A549 (cell line): ENCODE results near the gene NTRK3. TPM values are rescaled to one million over a fixed set of nuclear protein-coding genes. Genes with fewer than 3 reads are reported as not detected.

Experiments
- ATAC-seq, 2 experiments: fragments of 200-7000 bp in 1 of 2; fragments of >200 bp in 1 of 2; cut with Nextera tagmentation in 1 of 2; cut with Tn5 transposase in 1 of 2; 3 replicates each; pipeline versions ENCODE4 v1.8.0 to v1.9.1; 2018 to 2020; ENCODE audit warnings: mild to moderate bottlenecking in 1 of 2, moderate library complexity in 1 of 2
- CTCF ChIA-PET: fragments of 300-600 bp; sonication (Branson Sonifier 250); formaldehyde crosslinking; extraction: SDS; loops from one replicate; lab custom pipeline; 2021; ENCODE audit warnings: antibody characterized with exemption, inconsistent platforms; lab: Yijun Ruan, JAX
- POLR2A ChIA-PET: fragments of 350-600 bp; formaldehyde crosslinking; extraction: SDS; loops from one replicate; lab custom pipeline; 2021; ENCODE audit warnings: antibody characterized with exemption, inconsistent platforms; lab: Yijun Ruan, JAX
- DNase-seq, 2 experiments: peaks; one replicate each; pipeline versions ENCODE4 v3.0.0 to v3.0.0-alpha.2; 2011 to 2016; ENCODE audit warnings: low read depth in 1 of 2, low spot score in 1 of 2
- FAIRE-seq: peaks from 2 replicates; lab custom pipeline; 2011; peaks lifted over from hg19 to GRCh38; lab: Jason Lieb, UNC
- H3K27ac ChIP-seq, 2 experiments: fragments of >200 bp; sonication (Bioruptor Twin); formaldehyde crosslinking; 3 replicates each; pipeline ENCODE4 v1.5.1; 2016 to 2017
- H3K4me1 ChIP-seq: fragments of >200 bp; sonication (Bioruptor Twin); formaldehyde crosslinking; 3 replicates; pipeline ENCODE4 v1.6.1; 2016
- H3K4me2 ChIP-seq: fragments of >200 bp; sonication (Bioruptor Twin); formaldehyde crosslinking; 3 replicates; pipeline ENCODE4 v1.6.1; 2016
- H3K4me3 ChIP-seq: fragments of >200 bp; sonication (Bioruptor Twin); formaldehyde crosslinking; 3 replicates; pipeline ENCODE4 v1.5.1; 2016
- H3K9me3 ChIP-seq: fragments of >200 bp; sonication (Bioruptor Twin); formaldehyde crosslinking; 3 replicates; pipeline ENCODE4 v1.6.1; 2016
- BHLHE40 ChIP-seq: IDR thresholded peaks from 2 replicates; pipeline ENCODE4 v1.6.1; 2012; ENCODE audit warnings: low read depth, low read length, inconsistent platforms
- CHD2 ChIP-seq: fragments of 150-350 bp; IDR thresholded peaks from 2 replicates; pipeline ENCODE4 v1.6.1; 2014; ENCODE audit warnings: low read length; ENCODE audit not compliant: partially characterized antibody
- EHMT2 ChIP-seq: fragments of 200-600 bp; sonication (generic); IDR thresholded peaks from 2 replicates; pipeline ENCODE4 v1.6.1; 2016; ENCODE audit warnings: antibody characterized with exemption, low read depth, mild to moderate bottlenecking, moderate library complexity
- ESRRA ChIP-seq: fragments of 150-350 bp; IDR thresholded peaks from 2 replicates; pipeline ENCODE4 v1.6.1; 2014; ENCODE audit warnings: mild to moderate bottlenecking, low read length, borderline replicate concordance
- FOSL2 ChIP-seq, 2 experiments: fragments of 450-650 bp in 1 of 2; fragments of >200 bp in 1 of 2; sonication (Bioruptor Twin) in 1 of 2; formaldehyde crosslinking; IDR thresholded peaks; 2 replicates each; pipeline versions ENCODE4 v1.5.0 to v1.6.1; 2016 to 2020; ENCODE audit warnings: mild to moderate bottlenecking in 1 of 2, moderate library complexity in 1 of 2
- HOXA7 ChIP-seq: fragments of 250-450 bp; sonication (Bioruptor Pico); IDR thresholded peaks from 2 replicates; pipeline ENCODE4 v1.5.0; 2020; ENCODE audit warnings: mild to moderate bottlenecking, moderate library complexity
- HOXB13 ChIP-seq: fragments of 250-450 bp; sonication (Bioruptor Pico); IDR thresholded peaks from 2 replicates; pipeline ENCODE4 v1.5.0; 2020; ENCODE audit warnings: low read depth, mild to moderate bottlenecking, moderate library complexity
- JUN ChIP-seq, 2 experiments: fragments of >200 bp; sonication (Bioruptor Twin); formaldehyde crosslinking; IDR thresholded peaks; 2 replicates in 1 of 2; 3 replicates in 1 of 2; pipeline ENCODE4 v1.6.1; 2016 to 2017
- NFE2L2 ChIP-seq: fragments of 150-350 bp; conservative IDR thresholded peaks from 2 replicates; pipeline ENCODE4 v1.6.1; 2014; ENCODE audit warnings: low read length
- POLR2A ChIP-seq: IDR thresholded peaks from 2 replicates; pipeline ENCODE4 v1.6.1; 2012; ENCODE audit warnings: mild to moderate bottlenecking, low read length
- POLR2AphosphoS2 ChIP-seq: conservative IDR thresholded peaks from 2 replicates; pipeline ENCODE4 v1.6.1; 2012; ENCODE audit warnings: low read length, improper control_type of control experiment, inconsistent platforms
- RARB ChIP-seq: fragments of 250-450 bp; sonication (Bioruptor Pico); IDR thresholded peaks from 2 replicates; pipeline ENCODE4 v1.8.0; 2021; ENCODE audit warnings: mild to moderate bottlenecking, moderate library complexity
- RFX5 ChIP-seq: fragments of 450-650 bp; IDR thresholded peaks from 2 replicates; pipeline ENCODE4 v1.7.1; 2014; ENCODE audit warnings: antibody characterized with exemption, mild to moderate bottlenecking, moderate library complexity
- TFCP2L1 ChIP-seq: fragments of 250-450 bp; sonication (Bioruptor Pico); IDR thresholded peaks from 2 replicates; pipeline ENCODE4 v1.5.0; 2021; ENCODE audit warnings: mild to moderate bottlenecking
- ZFP36 ChIP-seq: fragments of 450-650 bp; IDR thresholded peaks from 2 replicates; pipeline ENCODE4 v1.6.1; 2014; ENCODE audit warnings: borderline replicate concordance; ENCODE audit not compliant: partially characterized antibody
- ZNF302 ChIP-seq: fragments of 250-450 bp; sonication (Bioruptor Pico); IDR thresholded peaks from 2 replicates; pipeline ENCODE4 v1.9.0; 2021; ENCODE audit warnings: inconsistent platforms, mild to moderate bottlenecking, moderate library complexity
- WGBS: methylation state at CpG from one replicate; pipeline ENCODE4 v1.1.6; 2017; ENCODE audit errors: missing lambda C conversion rate; 5-methylcytosine and 5-hydroxymethylcytosine counted together
- polyA plus RNA-seq, 4 experiments: library from polyadenylated mRNA; depleted of rRNA in 3 of 4; stranded (reverse); fragments of >200 nt; fragmentation: RNase III in 1 of 4; extraction: RNeasy Plus Mini Kit Qiagen cat#74134 plus additional on column Dnase treatment in 1 of 4; gene quantifications; 2 replicates in 3 of 4; 3 replicates in 1 of 4; pipeline ENCODE4 v1.2.3, GENCODE V29; 2011 to 2017
- TF ChIP-seq, protein P1 (sequence below): fragments of 150-350 bp; IDR thresholded peaks from 2 replicates; pipeline ENCODE4 v1.6.1; 2014; ENCODE audit warnings: low read depth, mild to moderate bottlenecking, low read length
- TF ChIP-seq, protein P2 (sequence below): fragments of >200 bp; sonication (Bioruptor Twin); formaldehyde crosslinking; IDR thresholded peaks from 3 replicates; pipeline ENCODE4 v1.6.1; 2016
- TF ChIP-seq, protein P3 (sequence below): fragments of 250-450 bp; sonication (Bioruptor Pico); IDR thresholded peaks from 2 replicates; pipeline ENCODE4 v1.5.0; 2021; ENCODE audit warnings: mild to moderate bottlenecking, moderate library complexity, borderline replicate concordance
- TF ChIP-seq, protein P4 (sequence below): fragments of >200 bp; sonication (Bioruptor Twin); formaldehyde crosslinking; IDR thresholded peaks from 2 replicates; pipeline ENCODE4 v1.6.1; 2016

NTRK3 gene
- polyA plus RNA-seq, 2 of the 4 experiments (the other 2 are of a cell fraction), result 55.0 to 55.2 TPM

DNA sequence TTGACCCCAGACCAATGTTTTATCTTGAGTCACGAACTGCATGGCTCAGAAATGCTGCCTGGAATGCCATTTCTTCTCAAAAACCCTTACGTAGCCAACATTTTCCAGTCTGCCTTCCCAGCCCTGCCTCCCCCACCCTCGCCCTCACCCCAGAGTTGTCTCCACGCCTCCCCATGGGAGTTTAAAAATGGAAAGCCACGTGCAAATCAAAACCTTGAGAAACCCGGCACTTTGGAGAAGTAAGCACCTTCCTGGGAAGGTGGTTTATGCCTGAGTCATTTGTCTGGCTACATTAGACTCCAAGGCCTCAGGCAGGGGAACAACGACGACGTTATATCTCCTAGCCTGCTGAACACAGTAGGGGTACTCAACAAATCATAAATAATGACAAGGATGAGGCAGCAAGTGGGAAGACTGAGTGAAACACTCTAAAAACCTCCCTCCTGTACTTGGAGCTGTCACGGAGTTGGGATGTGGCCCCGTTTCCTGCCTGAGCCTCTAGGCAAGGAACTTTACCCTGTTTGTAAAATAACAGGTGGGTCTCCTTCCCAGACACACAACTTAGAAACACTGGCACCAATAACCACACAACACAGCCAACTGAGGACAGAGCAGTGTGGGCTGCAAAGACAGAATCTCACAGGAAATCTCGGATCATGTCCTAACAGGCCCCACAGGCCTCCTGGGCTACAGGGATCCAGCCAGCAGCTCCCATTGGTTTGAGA, 179.1 kb downstream of the NTRK3 start:
- no peak for FAIRE-seq
- ChIA-PET CTCF (interaction anchor here (1.1 to 1.3 kb wide), 2 partner anchors 97 to 170 kb away, joined by 3 read pairs; no protein-coding TSS in a partner anchor), POLR2A (no interaction called here)
- TF ChIP-seq, protein P1, sequence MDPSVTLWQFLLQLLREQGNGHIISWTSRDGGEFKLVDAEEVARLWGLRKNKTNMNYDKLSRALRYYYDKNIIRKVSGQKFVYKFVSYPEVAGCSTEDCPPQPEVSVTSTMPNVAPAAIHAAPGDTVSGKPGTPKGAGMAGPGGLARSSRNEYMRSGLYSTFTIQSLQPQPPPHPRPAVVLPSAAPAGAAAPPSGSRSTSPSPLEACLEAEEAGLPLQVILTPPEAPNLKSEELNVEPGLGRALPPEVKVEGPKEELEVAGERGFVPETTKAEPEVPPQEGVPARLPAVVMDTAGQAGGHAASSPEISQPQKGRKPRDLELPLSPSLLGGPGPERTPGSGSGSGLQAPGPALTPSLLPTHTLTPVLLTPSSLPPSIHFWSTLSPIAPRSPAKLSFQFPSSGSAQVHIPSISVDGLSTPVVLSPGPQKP, result no peak
- no peak for TF ChIP-seq FOSL2 (IDR thresholded peaks at IDR 0.05)
- TF ChIP-seq FOSL2 (CRISPR knock-in tag; IDR thresholded peaks at IDR 0.05), result no peak
- no peak for TF ChIP-seq RARB (CRISPR knock-in tag)
- no peak for TF ChIP-seq ZFP36
- no peaks in the 10 kb centered on the region for H3K4me1 ChIP-seq
- H3K27ac ChIP-seq, result 0 out of 6 replicates have a peak overlapping the region, but pooled peaks of 1 of the 2 experiments have one; percentile 8
- ATAC-seq, result no peak
- H3K4me2 ChIP-seq, result no peak overlapping the region
- no peak overlapping the region for H3K4me3 ChIP-seq
- WGBS, result 43% methylated on average over 12 of the region's 12 CpGs
- H3K9me3 ChIP-seq, result no peaks in the 10 kb centered on the region
- DNase-seq, result no peak

DNA sequence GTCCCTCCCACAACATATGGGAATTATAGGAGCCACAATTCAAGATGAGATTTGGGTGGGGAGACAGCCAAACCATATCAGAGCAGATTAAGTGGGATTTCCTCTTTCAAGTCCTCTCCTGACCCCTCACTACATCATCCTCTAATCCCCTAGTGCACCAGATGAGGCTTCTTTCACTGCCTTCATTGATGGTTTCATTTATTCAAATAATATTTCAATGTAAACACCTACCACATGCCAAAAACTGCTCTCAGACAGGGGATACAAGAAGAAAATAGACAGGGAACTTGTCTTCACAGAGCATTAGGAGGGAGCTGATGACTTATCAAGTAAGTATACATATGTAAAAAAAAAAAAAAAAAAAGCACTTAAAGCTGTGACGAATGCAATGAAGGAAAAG, 180.2 kb downstream of the NTRK3 start:
- H3K4me1 ChIP-seq, result no peaks in the 10 kb centered on the region
- H3K4me2 ChIP-seq, result no peak overlapping the region
- WGBS, result 15% methylated on average over 1 of the region's 1 CpG
- CTCF ChIA-PET, result interaction anchor here (1.5 kb wide), 1 partner anchor 11 kb away, joined by 6 read pairs; no protein-coding TSS in a partner anchor
- FAIRE-seq, result no peak
- H3K4me3 ChIP-seq, result no peak overlapping the region
- ATAC-seq, result no peak
- TF ChIP-seq RFX5, result no peak
- TF ChIP-seq POLR2AphosphoS2, result no peak
- TF ChIP-seq, protein P1, result no peak
- TF ChIP-seq ESRRA, result no peak
- TF ChIP-seq ZNF302 (CRISPR knock-in tag), result no peak
- TF ChIP-seq, protein P2, sequence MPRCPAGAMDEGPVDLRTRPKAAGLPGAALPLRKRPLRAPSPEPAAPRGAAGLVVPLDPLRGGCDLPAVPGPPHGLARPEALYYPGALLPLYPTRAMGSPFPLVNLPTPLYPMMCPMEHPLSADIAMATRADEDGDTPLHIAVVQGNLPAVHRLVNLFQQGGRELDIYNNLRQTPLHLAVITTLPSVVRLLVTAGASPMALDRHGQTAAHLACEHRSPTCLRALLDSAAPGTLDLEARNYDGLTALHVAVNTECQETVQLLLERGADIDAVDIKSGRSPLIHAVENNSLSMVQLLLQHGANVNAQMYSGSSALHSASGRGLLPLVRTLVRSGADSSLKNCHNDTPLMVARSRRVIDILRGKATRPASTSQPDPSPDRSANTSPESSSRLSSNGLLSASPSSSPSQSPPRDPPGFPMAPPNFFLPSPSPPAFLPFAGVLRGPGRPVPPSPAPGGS, result no peak
- no peak for TF ChIP-seq TFCP2L1 (CRISPR knock-in tag)
- TF ChIP-seq EHMT2, result no peak
- TF ChIP-seq, protein P3, sequence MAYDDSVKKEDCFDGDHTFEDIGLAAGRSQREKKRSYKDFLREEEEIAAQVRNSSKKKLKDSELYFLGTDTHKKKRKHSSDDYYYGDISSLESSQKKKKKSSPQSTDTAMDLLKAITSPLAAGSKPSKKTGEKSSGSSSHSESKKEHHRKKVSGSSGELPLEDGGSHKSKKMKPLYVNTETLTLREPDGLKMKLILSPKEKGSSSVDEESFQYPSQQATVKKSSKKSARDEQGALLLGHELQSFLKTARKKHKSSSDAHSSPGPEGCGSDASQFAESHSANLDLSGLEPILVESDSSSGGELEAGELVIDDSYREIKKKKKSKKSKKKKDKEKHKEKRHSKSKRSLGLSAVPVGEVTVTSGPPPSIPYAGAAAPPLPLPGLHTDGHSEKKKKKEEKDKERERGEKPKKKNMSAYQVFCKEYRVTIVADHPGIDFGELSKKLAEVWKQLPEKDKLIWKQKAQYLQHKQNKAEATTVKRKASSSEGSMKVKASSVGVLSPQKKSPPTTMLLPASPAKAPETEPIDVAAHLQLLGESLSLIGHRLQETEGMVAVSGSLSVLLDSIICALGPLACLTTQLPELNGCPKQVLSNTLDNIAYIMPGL (CRISPR knock-in tag), result no peak
- TF ChIP-seq, protein P4, sequence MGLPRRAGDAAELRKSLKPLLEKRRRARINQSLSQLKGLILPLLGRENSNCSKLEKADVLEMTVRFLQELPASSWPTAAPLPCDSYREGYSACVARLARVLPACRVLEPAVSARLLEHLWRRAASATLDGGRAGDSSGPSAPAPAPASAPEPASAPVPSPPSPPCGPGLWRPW, result no peak
- no peak for TF ChIP-seq HOXA7 (CRISPR knock-in tag)
- TF ChIP-seq JUN (IDR thresholded peaks at IDR 0.05), result no peak
- POLR2A ChIA-PET, result no interaction called here
- no peak for DNase-seq
- no peaks in the 10 kb centered on the region for H3K9me3 ChIP-seq
- no peak overlapping the region for H3K27ac ChIP-seq

DNA sequence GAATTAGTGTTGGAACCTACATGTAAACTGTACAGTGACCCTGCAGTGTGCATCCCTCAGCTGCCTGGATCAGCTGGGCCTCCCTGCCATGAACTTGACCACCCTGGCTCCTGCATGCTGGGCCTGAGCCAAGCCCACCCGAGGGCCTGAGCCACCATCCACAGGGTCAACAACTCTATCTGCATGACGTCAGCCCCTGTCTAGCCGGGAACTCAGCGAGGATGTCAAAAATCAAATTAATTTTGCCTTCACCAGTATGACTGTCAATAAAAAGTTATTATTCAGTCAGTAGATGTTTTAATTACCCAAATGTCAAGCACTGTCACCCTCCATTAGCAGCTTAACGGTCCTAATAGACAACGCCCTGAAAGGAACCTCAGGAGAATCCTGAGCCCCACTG, 181.4 kb downstream of the NTRK3 start:
- POLR2A ChIA-PET, result no interaction called here
- Histone ChIP-seq H3K4me2 (no peak overlapping the region), H3K27ac (no peak overlapping the region), H3K4me1 (no peaks in the 10 kb centered on the region), H3K9me3 (no peaks in the 10 kb centered on the region), H3K4me3 (no peak overlapping the region)
- TF ChIP-seq NFE2L2 (no peak), POLR2A (peak; percentile 6; the same call in 1 of the 2 replicates), BHLHE40 (no peak), CHD2 (no peak), HOXB13 (no peak), JUN (IDR thresholded peaks at IDR 0.05) (no peak)
- TF ChIP-seq, protein P4, result no peak
- 31% methylated on average over 6 of the region's 6 CpGs for WGBS
- DNase-seq (no peak), ATAC-seq (no peak), FAIRE-seq (no peak)
- CTCF ChIA-PET, result interaction anchor here (1.5 kb wide), 1 partner anchor 10 kb away, joined by 6 read pairs; no protein-coding TSS in a partner anchor
